OCI-LY1 (cell line): ENCODE results near the gene KLHL6.

Source experiments
- EZH2 ChIP-seq: fragments of 200-600 bp; sonication (generic), shearing (Covaris generic); IDR thresholded peaks from 2 replicates; pipeline ENCODE4 v1.8.0; 2017; ENCODE audit warnings: borderline replicate concordance, mixed run types, mild to moderate bottlenecking, antibody characterized with exemption, low read length, moderate library complexity, mixed read lengths
- TF ChIP-seq, protein P1 (sequence below): fragments of 200-600 bp; sonication (generic), shearing (Covaris generic); IDR thresholded peaks from 2 replicates; pipeline ENCODE4 v1.5.1; 2017; ENCODE audit warnings: mild to moderate bottlenecking, antibody characterized with exemption, low read length, moderate library complexity, mixed read lengths

- TF ChIP-seq, protein P1, sequence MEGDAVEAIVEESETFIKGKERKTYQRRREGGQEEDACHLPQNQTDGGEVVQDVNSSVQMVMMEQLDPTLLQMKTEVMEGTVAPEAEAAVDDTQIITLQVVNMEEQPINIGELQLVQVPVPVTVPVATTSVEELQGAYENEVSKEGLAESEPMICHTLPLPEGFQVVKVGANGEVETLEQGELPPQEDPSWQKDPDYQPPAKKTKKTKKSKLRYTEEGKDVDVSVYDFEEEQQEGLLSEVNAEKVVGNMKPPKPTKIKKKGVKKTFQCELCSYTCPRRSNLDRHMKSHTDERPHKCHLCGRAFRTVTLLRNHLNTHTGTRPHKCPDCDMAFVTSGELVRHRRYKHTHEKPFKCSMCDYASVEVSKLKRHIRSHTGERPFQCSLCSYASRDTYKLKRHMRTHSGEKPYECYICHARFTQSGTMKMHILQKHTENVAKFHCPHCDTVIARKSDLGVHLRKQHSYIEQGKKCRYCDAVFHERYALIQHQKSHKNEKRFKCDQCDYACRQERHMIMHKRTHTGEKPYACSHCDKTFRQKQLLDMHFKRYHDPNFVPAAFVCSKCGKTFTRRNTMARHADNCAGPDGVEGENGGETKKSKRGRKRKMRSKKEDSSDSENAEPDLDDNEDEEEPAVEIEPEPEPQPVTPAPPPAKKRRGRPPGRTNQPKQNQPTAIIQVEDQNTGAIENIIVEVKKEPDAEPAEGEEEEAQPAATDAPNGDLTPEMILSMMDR, result no peak
- no peak for TF ChIP-seq EZH2
These were observed 59.2 kb downstream of the KLHL6 start for GRCh38 chr3:183496311-183496710.
